ENCODE data around the gene TSPEAR. TPM values are rescaled to one million over a fixed set of nuclear protein-coding genes. Genes with fewer than 3 reads are reported as not detected.

The TSPEAR gene
- total RNA-seq = under 1 TPM in 1 of 4 donors, not detected in 3; 0.19 TPM

DNA sequence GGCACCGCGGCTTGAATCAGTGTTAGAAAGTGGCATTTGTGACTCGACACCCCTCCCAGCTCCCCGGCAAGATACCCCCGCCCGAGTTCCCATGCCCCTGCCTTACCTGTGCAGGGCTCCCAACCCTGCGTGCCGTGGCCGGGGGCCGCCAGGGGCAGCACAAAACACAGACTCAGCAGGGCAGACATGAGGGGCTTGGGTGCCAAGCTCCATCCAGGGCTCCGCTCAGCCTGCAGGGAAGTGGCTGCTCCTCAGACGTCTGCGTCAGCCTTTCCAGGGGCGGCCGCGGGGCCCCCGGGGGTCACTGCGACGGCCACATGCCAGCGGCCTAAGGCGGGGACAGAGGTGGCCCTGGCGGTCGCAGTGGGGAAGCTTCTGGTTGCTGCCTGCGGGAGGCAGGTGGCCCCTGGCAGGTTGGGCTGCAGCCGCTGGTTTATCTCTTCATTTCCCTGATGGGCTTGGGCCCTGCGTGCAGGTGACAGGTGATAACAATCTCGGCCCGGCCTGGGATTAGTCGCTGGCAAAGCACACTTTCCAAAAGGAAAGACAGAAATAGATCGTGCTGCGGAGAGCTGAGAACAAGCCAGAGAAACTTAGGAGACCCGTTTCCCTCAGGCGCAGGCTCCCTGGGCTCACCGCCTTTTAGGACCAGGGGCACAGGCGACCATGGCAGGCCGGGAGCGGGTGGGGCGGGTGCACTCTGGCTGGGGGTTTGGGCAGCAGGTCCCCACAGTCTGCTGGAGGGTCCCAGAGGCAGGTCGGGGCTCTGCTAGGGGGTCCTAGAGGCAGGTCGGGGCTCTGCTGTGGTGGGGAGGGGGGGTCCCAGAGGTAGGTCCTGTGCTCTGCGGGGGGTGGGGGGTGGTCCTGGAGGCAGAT, at the start of gene TSPEAR:
Gene TSPEAR, minus strand, starts transcription at position 246 of the 876 bp plus-strand sequence. Its CDS starts 58 bp downstream, at position 188.
- DNase-seq (ENCODE audit: low spot score) (peak; percentile 15), ATAC-seq (ENCODE audit: low FRiP score) (no peak)
- TF ChIP-seq, protein P1, sequence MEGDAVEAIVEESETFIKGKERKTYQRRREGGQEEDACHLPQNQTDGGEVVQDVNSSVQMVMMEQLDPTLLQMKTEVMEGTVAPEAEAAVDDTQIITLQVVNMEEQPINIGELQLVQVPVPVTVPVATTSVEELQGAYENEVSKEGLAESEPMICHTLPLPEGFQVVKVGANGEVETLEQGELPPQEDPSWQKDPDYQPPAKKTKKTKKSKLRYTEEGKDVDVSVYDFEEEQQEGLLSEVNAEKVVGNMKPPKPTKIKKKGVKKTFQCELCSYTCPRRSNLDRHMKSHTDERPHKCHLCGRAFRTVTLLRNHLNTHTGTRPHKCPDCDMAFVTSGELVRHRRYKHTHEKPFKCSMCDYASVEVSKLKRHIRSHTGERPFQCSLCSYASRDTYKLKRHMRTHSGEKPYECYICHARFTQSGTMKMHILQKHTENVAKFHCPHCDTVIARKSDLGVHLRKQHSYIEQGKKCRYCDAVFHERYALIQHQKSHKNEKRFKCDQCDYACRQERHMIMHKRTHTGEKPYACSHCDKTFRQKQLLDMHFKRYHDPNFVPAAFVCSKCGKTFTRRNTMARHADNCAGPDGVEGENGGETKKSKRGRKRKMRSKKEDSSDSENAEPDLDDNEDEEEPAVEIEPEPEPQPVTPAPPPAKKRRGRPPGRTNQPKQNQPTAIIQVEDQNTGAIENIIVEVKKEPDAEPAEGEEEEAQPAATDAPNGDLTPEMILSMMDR (IDR thresholded peaks at IDR 0.05) = no peak

DNA sequence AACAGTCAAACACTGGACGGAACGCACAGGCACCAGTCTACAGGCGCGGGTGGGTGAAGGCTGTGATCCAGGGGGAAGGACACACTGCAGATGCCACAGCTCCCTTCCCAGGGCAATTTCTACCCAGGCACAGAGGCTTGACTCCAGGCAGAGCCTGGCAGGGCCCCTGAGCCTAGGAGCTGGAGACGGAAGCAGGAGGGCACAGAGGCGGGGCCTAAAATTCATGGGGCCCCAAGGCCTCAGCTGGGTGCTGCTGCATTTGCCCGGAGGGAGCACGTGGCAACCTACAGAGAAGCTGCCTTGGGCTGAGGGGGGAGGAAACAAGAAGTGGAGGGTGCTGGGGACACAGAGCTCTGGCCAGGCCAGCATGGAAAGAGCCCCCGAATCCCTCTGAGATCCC, 49.0 kb upstream of the TSPEAR start:
- ATAC-seq (ENCODE audit: low FRiP score) = no peak
- TF ChIP-seq, protein P1 (IDR thresholded peaks at IDR 0.05) = no peak
- no peak for DNase-seq (ENCODE audit: low spot score)

DNA sequence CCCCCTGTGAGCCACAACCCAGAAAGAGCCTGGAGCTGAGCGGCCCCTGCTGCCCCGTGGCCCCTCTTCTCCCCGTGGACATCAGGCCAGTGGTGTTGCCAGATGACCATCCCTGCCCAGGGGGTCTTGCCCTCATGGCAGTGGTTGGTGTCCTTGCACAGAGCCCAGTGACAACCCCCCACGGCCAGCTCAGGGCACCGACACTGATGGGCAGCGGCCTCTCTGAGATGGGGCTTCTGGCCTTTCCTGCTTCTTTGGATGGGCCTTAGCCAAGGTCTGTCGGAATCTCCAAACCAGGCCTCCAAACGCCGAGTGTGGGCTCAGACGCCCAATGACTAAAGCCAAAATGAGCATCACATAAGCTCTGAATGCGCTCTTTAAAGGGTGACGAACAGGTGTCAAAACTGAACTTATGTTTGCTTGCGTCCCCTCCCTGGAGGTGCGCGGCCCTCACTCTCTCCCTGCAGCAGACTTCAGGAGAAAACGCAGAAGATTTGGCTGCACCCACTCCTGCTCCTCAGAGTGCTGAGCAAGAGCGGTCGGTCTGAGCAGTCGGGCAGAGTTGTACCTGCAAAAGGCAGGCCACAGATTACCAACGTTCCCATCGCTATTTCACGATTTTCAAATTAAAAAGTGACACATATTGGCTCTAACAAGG, 48.4 kb upstream of the TSPEAR start:
- DNase-seq (ENCODE audit: low spot score) (no peak), ATAC-seq (ENCODE audit: low FRiP score) (no peak)
- TF ChIP-seq, protein P1 (IDR thresholded peaks at IDR 0.05) = no peak

DNA sequence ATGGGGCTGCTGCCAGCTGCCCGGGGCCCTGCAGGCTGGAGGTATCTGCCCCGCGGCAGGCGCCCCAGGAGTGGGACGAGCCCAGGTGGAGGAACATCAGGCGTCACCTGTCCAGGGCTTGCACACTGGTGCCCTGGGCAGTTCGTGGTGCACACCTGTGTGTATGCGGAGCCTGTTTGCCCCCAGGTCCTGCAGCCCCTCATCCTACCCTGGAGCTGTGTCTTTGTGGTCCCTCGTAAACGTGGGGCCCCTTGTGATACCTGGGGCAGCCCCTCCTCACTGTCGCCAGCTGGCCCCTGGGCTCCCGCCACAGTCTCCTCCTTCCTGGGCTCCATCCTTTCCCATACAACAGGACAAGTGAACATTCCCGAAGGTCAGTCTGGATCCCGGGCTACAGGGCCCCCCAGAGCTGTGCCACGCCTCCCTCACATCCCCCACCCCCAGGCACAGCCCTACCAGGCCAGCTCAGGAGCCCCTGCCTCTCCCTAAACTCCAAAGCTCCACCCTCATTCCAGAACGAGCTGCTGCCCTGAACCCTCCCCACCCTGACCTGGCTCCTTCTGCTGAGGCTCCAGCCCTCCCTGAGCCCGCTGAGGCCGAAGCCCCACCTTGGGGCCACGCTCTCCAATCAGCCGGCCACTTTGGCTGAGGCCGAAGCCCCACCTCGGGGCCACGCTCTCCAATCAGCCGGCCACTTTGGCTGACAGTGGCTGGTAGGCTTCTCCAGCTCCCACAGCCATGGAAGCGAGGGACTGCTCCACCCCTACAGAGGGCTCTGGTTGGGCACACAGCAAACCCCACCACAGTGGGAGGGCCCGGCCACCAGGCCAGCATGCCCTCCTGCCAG, 47.6 kb upstream of the TSPEAR start:
- ATAC-seq (ENCODE audit: low FRiP score) = no peak
- no peak for DNase-seq (ENCODE audit: low spot score)
- TF ChIP-seq, protein P1 (IDR thresholded peaks at IDR 0.05) = no peak

DNA sequence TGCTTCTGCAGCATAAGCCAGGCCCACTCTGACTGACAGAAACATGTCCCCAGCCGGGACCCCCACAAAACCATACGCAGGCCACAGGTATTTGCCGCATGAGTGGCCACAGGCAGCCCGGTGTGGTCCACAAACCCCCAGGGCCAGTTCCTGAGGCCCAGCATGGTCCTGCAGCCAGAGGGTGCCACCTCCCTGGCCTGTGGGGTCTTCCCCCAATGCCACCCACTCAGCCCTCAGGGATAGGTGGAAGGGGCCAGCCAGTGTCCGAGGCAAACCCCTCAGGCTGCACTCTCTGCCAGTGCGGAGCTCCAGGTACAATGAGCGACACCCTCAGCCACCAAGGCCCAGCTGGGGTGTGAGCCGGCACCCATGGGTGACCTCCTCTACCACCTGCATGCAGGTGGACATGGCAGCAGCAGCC, 46.8 kb upstream of the TSPEAR start:
- no peak for ATAC-seq (ENCODE audit: low FRiP score)
- TF ChIP-seq, protein P1 (IDR thresholded peaks at IDR 0.05) = no peak
- DNase-seq (ENCODE audit: low spot score) = no peak

DNA sequence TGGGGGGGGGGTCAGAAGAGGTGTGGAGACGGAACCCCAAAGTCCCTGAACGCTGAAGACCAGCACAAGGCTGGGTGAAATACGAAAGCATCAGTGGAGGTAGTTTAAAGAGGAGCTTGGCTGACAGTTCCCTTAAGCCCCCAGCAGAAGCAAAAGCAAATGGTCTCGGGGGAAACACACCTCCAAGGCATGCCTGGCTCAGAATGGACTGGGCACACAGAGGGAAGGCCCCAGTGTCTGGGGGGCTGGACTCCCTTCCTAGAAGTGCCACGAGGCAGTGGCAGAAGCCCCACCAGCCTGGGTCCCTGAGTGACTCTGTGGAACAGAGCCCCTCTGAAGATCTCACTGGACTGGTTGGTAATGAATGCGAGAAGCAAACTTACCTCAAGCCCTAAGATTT, 46.4 kb upstream of the TSPEAR start:
- DNase-seq (ENCODE audit: low spot score) = no peak
- TF ChIP-seq, protein P1 (IDR thresholded peaks at IDR 0.05) = no peak
- no peak for ATAC-seq (ENCODE audit: low FRiP score)
